Measurements from ENCODE around the gene PLET1.

DNA sequence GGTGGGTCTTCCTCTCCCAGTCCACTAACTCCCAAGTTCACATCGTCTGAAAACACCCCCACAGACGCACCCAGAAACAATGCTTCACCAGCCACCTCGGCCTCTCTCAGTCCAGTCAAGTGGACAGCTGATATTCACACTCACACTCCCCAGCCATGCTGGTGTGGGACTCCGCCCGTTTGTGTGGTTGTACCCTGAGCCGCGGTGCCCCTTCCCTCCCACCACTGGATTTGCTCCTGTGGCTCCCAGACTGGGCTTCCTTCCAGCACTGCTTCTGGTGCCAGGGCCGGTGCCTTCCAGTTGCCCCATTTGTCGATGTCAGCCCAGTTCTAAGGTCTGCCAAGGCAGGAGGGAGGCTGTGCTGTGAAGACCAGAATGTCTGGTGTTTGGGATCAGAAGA, 37.9 kb upstream of the PLET1 start:
- TF ChIP-seq, protein P1, sequence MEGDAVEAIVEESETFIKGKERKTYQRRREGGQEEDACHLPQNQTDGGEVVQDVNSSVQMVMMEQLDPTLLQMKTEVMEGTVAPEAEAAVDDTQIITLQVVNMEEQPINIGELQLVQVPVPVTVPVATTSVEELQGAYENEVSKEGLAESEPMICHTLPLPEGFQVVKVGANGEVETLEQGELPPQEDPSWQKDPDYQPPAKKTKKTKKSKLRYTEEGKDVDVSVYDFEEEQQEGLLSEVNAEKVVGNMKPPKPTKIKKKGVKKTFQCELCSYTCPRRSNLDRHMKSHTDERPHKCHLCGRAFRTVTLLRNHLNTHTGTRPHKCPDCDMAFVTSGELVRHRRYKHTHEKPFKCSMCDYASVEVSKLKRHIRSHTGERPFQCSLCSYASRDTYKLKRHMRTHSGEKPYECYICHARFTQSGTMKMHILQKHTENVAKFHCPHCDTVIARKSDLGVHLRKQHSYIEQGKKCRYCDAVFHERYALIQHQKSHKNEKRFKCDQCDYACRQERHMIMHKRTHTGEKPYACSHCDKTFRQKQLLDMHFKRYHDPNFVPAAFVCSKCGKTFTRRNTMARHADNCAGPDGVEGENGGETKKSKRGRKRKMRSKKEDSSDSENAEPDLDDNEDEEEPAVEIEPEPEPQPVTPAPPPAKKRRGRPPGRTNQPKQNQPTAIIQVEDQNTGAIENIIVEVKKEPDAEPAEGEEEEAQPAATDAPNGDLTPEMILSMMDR (IDR thresholded peaks at IDR 0.05; ENCODE audit: extremely low read depth in 1 of 2, insufficient read depth in 1 of 2, low read depth in 1 of 2, low read length in 2 of 2) = no peak
- TF ChIP-seq JUN (IDR thresholded peaks at IDR 0.05; ENCODE audit: borderline replicate concordance, insufficient read depth, insufficient read length, low read depth) (no peak), POLR2A (IDR thresholded peaks at IDR 0.05; ENCODE audit: low read depth, low read length) (no peak), POLR2AphosphoS5 (IDR thresholded peaks at IDR 0.05; ENCODE audit: insufficient read depth, low read depth, low read length) (no peak)

Measured in endothelial cell of umbilical vein (primary cell).